GM18520 (cell line): ENCODE data around the gene RXRA.

ENCODE experiments used
- ATAC-seq: cut with Tn5 transposase; IDR thresholded peaks from one replicate; pipeline ENCODE4 v1.9.1; 2021; ENCODE audit not compliant: unreplicated experiment

RXRA gene

DNA sequence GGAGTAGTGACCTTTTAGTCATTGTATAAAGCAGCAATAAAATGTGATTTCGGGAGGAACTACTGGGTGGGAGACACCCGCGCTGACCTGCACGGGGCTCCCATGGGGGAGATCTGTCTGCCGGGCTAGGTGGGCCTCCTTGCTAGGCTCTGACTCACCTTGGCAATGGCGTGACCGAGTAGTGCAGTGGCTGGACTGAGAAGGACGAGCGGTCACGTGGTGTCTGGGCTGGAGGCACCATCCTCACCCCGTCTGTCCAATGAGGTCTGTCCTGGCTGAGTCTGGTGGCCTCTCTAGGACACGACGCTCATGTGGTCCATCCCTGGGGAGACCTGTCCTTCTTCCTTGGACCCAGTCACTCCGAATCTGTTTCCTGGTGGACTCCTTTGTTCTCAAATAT, 151.7 kb downstream of the RXRA start:
- no peak for ATAC-seq

DNA sequence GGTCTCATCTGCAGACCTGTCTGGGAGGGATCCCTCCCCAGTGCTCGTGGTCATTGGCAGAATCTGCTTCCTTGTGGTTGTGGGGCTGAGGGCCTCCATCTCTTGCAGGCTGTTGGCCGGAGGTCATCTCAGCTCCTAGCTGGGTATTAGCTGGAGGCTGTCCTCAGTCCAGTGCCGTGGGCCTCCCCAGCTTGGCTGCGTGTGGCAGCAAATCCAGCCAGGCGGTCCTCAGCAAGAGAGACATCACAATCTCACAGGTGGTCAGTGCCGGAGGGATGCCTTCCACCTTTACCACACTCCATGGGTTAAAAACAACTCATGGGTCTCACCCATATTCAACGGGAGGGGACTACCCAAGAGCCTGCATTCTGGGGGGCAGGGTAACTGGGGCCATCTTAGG, 155.5 kb downstream of the RXRA start:
- ATAC-seq = no peak

DNA sequence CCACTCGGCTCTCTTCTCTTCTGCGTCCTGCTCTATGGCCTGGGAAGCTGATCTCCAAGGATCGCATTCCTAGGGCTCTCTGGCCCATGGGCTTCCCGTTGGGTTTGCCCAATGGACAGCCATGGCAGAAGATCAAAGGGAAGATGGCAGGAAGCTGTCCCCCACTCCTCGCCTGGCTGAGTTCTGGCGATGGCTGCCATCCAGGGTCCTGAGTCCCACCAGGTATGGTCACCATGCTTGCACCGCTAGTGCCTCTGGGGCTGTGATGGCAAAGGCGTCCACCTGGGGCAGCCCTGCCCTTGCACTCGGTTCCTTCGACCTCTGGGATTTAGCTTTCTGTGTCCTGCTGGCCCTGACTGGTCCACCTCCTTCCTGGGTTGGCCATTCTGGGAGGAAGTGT, 156.0 kb downstream of the RXRA start:
- no peak for ATAC-seq

- no peak for ATAC-seq
These were observed 157.3 kb downstream of the RXRA start for GRCh38 chr9:134483361-134484184.

GRCh38 chr9:134484479-134484878, 158.2 kb downstream of the RXRA start:
- ATAC-seq = no peak

- ATAC-seq = no peak
These were observed 159.4 kb downstream of the RXRA start for GRCh38 chr9:134485653-134486052.

- no peak for ATAC-seq
These were observed 159.9 kb downstream of the RXRA start for GRCh38 chr9:134486143-134486591.

- no peak for ATAC-seq
These were observed 160.3 kb downstream of the RXRA start for GRCh38 chr9:134486596-134486995.
